NCI-H1930 (cell line): ENCODE results near the gene PDSS2.

Experiments used
- DNase-seq, 2 experiments: peaks; one replicate each; lab custom pipeline; 2025; lab: John Stamatoyannopoulos, UW

The PDSS2 gene

DNA sequence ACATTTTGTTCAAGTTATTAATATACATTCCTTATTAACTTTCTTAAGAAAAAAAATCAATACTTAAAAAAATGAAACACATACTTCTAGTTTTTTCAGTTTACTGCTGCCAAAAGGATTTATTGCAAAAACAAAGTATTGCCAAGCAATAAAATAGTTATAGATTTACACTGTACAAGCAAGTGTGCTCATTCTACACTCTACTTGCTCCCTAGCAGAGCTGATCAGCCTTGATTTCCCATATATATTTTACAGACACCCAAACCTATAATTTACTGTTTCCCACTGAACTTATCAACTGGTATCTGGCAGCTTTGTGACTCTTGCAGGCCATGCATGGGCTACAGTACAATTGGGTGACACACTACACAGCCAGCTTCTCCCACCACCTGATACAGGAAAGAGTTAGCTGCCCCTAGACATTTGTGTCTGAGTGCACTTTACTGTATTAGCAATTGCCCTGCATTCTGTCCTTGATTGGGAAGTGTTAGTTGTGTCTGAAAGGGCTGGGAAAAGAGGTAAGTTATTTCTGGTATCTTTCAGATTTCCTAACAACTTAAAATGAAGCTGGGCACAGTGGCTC lies 188.1 kb downstream of the PDSS2 start:
- no peak for DNase-seq

DNA sequence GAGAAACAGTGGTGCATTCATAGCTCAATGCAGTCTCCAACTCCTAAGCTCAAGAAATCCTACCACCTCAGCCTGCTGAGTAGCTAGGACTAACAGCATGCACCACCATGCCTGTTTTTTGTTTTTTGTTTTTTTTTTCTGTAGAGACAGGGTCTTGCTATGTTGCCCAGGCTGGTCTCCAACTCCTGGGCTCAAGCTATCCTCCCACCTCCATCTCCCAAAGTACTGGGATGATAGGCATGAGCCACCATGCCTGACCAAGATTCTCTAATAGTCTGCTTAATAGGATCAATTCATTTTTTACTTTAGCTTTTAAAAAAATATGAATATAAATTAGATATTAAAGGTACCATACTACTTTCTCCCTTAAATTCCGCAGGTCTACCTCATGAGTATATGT lies 191.7 kb downstream of the PDSS2 start:
- no peak for DNase-seq

DNA sequence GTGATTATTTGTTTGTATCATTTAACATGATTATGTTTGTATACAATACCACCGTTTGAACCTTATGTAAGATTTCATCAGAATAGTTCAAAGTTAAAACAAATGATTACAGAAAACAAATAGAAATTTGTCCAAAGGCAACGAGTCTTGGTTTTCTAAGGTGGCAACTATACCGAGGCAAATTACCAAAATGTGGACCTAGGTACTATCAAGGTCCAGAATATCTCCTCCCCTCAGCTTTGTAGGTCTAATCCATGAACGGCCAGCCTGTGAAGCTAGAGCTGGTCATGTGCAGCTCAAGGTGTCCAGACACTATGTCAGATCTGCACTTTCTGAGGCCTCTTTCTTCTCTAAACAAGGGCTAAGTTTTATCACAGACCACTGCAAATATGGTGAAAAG lies 192.4 kb downstream of the PDSS2 start:
- DNase-seq: no peak

DNA sequence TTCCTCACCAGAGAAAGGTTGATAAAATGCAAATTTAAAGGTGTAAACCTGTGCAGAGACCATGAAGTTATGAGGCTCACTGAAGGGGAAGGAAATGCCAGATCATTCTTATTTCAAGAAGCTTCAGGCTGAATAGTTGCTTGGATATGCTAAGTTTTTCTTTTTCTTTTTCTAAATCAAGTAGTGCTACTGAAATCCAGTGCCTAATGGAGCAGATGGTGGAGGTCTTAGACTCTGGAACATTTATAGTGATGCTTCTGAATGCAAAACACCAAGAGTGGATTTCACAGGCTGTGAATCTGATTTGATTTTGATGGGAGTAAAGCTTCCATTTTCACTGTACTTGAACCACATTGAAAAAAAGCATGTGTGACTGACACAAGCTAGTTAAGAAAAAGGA lies 192.8 kb downstream of the PDSS2 start:
- DNase-seq: no peak

DNA sequence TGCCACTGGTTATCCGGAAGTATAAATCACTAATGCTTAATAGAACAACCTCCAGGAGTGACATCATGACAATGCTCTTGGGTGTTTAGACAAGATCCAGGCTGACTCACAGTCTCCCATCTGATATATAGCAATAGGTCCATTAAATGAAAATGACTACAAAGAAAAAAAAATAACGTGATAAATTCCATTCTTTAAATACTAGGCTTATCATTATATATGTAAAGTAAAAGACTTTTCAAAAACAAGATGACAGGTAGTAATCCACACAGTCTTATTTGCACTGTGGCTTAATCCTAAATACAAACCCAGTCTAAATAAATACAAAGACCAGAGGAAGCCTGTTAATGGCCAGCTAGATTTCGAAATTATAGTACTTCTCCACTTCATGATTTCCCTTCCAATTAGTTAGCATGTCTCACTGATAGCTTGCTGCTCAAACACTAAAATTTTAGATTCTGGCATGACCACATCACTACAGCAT lies 195.0 kb downstream of the PDSS2 start:
- peak; percentile 54 to 79 for DNase-seq

DNA sequence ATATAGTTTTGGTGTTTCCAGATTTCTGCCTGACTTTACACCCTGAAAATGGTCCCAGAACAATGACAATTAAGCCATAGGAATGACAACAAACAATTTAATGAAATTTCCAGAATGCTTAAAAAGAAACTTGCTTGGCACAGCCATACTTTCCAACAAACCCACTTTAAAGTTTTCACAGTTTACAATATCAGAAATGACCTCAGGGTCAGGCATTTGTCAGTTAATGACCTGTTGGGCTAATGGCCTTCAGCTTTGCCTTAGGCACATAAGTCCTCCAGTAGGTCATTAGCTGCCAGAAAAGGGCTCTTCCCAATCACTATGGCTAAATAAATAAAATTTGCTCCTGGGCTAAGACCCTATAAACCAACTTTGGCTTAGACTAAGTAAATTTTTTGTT lies 199.4 kb downstream of the PDSS2 start:
- DNase-seq: no peak

DNA sequence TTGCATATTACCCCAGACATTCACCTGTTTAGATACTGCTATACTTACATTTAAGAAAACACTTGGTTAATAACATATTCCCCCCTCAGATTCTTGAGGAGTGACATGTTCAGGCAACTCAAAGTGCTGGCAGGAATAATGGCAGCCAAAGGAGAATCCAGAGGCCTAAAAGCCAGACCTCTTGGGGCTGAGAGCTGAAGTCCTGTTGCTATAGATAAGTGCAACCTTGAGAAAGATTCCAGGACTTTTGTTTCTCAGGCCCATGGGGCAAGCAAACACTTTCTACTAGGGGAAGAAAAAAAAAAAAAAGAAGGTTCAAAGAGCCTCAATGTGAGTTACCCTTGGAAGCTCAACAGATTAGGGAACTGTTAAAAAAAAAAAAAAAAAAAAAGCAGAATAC lies 211.2 kb downstream of the PDSS2 start:
- no peak for DNase-seq

DNA sequence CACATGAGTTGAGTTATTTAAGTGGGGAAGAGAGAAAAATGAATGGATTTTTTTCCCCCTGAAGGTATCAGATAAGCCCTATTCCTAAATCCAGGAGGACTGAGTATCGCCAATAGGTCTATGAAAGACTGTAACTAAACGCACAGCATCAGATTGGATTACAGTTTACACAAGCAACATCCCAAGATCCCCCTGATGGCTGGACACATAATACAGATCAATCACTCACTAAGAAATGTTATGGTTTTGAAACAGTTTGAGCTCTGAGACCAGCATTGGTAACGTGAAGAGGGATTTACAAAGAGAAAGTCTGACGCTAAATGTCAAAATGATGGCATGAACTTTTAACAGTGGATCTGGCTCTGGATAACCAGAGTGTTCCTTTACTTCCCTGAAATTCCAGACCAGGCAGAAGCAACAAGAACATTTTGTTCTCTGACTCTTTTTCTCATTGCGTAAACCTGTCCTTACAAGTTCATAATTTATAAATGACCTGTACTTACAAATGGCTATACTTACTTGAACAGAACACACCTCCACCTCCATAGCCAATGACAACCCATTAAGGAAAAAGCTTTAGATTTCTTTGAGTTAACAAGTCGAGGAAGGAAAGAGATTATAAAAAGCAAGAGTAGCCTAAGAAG lies 212.3 kb downstream of the PDSS2 start:
- DNase-seq: no peak

DNA sequence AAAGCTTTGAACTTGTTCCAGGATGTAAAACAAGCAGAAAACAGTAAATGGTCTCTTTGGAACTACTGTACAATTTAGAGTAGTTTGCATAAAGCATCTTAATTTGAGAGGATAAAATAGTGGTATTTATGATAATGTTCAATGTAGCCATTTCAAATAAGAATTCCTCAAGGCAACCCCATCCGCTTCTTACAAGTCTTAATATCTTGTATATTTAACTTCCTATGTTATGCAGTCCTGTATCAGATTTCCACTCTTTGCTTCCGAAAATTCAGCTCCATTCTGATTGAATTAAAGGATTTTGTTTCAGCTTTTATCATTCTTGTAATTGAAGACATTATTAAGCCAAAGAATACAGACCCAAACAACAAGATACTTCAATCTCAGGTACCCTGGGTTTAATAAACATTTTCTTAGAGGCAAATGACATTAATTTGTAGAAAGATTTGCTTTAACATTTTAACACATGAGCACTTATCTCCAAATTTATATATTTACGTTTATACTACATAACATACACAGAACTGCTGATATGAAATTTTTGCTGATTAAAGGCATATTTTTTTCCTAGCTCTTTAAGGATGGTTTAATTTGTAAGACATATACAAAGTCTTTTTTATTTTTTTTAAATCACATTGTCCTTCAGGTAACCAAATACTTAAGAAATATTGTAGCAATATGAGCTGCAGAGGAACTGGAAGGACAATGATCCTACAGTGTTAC lies 213.0 kb downstream of the PDSS2 start:
- DNase-seq: no peak

DNA sequence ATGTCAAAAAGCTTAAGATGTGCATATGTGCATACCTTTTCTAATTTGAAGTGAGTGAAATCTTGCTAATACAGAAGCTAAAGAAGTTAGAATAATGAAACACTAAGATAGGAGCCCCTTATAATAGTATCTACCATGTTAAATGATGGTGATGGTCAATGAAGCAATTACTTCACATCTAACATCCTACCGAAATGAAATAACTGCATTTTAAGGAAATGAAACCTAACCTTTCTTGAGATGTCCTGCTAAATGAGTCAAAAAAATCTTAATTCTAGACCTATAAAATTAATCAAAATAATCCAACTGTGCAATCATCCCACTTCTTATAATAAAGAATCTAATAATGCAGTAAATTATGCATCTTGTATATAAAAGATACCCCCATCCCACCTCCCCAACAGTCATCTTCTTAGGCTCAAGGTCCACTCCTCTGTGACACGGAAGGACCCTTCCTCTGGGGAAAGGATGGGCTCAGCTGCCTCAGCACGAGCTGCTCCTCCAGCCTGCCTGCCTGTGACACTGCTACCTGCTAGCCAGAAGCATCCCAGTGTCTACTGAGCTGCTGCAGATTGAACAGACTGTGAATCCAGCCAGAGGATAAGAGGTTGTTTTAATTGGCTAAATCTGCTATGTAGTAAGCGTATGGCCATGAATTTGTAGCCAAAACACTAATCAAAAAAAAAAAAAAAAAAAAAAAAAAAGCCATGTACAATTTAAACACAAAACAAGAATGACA lies 214.5 kb downstream of the PDSS2 start:
- DNase-seq: no peak

DNA sequence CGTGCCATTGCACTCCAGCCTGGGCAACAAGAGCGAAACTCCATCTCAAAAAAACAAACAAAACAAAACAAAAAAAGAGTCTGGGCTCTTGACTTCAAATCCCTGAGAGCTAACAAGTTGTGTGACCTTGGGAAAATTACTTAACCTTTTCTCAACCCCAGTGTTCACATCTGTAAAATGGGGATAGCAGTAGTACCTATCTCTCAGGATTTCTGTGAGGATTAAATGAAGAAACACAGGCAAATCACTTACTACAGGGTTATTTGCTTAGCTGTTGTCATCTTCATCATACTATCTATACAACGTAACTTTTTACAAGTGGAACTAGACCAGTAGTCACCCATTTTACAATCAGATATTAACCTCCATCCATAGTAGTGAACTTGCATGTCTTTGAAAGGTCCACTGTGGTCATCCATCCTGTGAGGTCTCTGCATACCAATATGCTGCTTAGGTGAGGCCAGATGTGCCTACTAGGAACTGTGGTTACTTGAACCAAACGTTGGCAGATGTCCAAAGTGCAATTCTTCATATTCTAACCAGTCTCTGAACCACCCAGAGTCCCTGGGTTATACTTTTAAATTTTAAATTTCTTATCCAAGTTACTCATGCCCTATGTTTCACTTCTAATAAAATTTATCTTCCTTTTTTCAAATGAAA lies 215.2 kb downstream of the PDSS2 start:
- DNase-seq: no peak

DNA sequence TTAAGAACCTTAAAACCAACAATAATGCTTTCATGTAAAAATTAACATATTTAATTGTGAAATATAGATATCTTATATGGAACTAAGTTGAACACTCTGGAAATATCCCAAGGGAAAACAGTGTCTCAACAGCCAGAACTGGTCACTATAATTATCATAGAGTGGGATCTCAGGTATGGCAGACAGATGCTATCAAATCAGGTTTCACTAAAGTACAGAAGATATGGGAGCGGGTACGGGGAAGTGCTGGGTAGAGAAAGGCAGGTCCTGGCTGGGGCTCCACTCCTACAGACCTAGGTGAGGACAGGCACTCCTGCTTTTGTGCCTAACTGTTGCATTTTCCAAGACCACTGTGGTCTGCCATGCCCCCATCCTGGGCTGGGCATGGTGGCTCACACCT lies 215.9 kb downstream of the PDSS2 start:
- no peak for DNase-seq

DNA sequence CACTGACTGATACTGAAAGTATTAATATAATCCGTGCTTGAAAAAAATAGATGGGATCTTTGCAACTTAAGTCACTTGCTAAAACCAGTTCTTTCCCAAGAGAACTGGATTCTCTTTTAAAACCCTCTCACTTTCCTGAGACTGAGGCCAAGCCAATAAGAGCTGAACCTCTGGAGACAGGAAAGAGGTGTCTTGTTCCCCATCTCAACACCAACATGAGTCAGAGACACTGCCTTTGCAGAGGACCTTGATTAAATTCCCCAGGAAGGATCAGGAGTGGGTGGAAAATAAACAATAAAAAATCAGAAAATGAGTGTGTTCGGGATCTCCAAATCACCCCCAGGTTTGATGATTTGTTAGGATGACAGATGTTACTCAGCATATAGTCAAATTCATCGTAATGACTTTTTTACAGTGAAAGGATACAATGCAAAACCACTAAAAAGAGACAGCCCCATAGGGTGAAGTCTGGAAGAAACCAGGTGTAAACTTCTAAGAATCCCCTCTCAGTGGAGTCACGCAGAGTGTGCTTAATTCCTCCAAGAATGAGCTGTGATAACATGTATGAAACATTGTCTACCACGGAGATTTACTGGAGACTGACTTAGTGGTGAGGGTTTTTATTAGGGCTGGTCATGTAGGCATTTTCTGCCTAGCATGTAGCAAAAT lies 221.2 kb downstream of the PDSS2 start:
- DNase-seq: no peak

DNA sequence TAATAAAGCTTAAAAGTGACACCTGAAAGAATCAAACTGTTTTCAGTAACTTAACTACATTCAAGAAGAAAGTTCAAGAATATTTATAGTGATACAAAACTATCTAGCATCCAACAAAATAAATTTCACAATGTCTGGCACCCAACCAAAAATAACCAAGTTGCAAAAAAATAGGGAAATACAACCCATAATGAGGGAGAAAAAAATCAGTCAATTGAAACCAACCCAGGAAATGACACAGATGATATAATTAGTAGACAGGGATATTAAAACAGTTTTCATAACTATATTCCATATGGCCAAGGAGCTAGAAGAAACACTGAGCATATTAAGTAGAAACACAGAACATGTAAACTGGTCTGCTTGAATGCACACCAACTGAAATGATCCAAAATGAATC lies 223.9 kb downstream of the PDSS2 start:
- DNase-seq: no peak

DNA sequence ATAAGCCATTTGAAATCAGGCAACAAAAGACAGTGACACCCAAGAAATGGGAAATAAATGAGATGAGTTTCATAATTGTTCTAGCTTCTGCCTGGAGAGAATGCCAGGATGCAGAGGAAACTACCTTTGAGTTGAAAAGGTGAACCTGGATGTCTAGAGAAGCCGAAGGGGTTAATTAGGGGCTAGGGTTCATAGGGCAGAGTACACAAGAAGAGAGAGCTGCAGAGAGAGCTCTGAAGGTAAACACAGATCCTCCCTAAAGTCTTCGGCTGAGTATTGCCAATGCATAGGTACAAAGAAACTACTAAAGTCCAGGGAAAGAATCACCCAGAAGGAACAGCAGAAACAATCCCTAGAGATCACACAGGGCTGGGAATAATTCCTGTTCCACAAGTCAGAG lies 224.4 kb downstream of the PDSS2 start:
- DNase-seq: no peak

DNA sequence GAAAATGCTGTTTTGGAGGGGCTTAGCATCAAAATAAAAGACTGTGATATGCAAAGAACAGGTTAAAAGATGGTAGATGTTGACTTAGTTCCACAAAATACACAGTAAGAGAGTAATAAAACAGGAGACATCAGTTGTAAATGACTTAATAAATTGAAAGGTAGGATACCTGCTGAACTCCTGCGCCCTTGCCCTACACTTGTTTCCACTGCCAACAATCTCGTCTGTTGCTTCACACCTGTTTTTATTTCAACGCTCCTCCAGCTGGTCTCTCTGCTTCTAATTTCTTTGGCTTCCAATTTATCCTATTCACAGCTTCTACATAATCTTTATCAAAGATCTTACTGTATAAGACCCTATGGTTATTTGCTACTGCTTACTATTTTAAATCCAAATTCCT lies 228.1 kb downstream of the PDSS2 start:
- DNase-seq: no peak

DNA sequence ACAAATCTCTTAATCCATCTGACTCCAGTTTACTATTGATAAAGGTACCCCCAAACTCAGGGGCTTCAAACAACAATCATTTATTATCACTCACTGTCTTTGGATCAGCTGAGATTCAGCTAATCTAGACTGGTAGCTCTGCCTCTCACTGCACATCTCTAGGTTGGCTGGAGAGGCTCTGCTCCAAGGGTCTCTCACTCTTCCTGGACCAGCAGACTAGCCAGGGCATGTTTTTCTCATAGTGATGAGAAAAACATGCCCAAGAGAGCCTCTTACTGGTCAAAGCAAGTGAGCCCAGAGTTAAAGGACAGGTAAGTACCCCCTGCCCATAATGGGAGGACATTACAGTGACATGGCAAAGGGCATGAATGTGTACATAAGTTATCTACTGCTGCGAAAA lies 228.9 kb downstream of the PDSS2 start:
- DNase-seq: no peak

DNA sequence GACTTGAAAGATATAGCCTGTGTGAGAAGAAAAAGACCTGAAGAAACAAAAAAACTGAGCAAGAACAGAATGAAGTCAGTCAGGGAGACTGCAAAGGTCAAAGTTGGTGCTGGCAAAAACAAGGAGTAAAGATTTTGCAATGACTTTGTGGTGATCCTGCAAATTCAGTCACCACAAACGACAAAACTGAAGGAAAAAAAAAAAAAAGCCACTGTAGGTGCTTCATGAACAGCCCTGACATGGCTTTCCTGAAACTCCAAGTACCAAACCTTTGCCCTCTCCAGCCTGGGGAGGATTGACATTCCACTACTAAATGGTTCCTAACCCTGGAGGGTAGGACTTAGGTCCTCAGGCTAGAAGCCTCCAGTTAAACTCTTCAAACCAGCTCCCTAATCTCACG lies 229.3 kb downstream of the PDSS2 start:
- no peak for DNase-seq

DNA sequence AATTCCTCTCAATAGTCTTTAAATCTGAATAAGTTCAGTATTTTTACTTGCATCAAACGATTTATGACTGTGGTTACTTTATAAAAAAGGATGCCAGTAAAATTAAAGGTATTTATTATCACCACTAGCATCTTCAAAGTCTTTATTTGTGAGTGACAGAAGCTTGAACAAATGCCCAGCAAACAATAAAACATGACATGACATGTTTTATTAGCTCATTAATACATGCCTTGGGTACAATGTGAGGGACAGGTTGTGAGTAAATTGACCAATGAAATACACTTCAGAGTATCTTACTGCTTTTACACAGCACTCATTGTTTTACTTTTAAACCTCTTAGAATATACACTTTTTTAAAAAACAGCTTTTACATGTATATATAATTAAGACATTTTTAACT lies 230.6 kb downstream of the PDSS2 start:
- no peak for DNase-seq

DNA sequence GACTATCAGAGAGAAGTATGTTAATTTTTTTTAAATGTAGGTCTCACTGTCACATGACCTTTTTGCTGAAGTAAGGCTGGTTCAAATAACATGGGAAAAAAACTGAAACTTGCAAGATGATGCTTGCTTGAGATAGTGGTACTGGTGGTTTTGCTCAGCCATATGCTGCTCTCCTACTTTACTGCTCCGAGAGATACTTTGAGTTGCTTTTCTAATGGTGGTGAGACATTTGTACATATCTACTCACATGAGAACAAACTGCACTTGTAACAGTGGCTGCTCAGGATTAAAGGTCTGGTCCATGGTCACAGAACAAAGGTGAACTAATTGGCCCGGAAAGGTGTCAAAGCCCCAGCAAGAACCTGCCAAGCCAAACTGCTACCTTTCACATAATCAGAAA lies 237.8 kb downstream of the PDSS2 start:
- DNase-seq: no peak

DNA sequence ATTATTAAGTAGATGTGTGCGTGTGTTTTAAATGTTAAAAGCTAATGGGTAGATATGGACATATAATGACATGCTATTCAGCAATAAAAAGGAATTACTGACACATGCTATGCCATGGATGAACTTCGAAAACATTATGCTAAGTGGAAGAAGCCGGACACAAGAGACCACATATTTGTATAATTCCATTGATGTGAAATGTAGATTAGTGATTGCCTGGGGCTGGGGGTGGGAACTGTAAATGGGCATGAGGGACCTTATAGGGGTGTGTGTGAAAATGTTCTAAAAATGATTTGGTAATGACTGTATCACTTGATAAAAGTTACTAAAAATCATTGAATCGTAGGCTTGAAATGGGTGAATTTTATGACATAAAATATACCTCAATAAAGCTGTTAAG lies 239.5 kb downstream of the PDSS2 start:
- no peak for DNase-seq

DNA sequence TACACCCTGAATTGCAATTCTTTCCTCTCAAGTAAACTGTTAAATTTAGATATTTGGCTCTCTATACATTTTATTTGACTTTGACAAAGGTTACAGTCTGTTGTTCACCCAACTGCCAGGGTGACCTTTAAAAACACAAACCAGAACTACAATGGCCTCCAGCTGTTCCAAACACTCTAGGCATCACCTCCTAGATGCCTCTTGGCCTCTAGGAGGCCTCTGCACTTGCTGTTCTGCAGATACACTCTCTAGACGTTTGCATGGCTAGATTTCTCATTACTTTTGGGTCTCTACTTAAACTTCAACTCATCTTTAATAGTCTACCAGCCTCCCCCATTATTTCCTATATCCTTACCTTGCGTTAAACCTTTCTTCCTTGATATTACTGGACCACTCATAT lies 241.2 kb downstream of the PDSS2 start:
- DNase-seq: no peak
